Thyroid gland (tissue), 4 donors: ENCODE data around the gene ATP5ME.

Experiments
- POLR2A ChIP-seq, 2 donors: fragments of 450-650 bp; IDR thresholded peaks; one replicate each; pipeline ENCODE4 v1.6.1; 2017; ENCODE audit warnings: antibody characterized with exemption in 2 of 2, mild to moderate bottlenecking in 2 of 2, moderate library complexity in 1 of 2
- TF ChIP-seq, protein P1 (sequence below), 6 experiments: fragments of 200-600 bp in 3 of 6; fragments of 450-650 bp in 3 of 6; sonication (generic) in 3 of 6; IDR thresholded peaks; one replicate each; pipeline ENCODE4 v1.5.1; 2016 to 2019; ENCODE audit warnings: antibody characterized with exemption in 6 of 6, mild to moderate bottlenecking in 2 of 6, inconsistent platforms in 1 of 6, moderate library complexity in 1 of 6

DNA sequence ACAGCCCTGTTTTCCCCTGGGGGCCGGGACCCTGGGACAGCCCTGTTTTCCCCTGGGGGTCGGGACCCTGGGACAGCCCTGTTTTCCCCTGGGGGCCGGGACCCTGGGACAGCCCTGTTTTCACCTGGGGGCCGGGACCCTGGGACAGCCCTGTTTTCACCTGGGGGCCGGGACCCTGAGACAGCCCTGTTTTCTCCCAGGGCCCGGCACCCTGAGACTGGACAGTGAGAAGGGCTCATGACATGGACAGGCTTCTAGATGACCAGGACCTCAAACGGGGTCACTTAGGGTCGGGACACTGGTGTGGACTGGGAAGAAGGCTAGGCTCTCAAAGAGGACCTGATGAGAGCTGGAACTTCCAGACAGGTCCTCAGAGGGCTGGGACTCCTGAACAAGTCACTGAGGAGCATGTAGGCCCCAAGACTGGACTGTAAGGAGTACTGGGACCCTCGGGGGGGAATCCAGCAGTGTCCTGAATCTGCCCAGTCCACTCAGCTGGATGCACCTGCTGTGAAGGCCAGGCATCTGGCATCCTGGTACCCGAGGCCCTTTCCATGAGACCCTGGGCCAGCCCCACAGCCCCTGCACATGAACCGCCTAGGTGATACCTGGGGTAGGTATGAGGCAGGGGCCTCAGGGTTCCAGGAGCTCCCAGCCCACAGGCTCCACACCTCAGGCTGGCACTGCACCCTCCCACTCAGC lies 34.0 kb upstream of the ATP5ME start:
- TF ChIP-seq, protein P1, sequence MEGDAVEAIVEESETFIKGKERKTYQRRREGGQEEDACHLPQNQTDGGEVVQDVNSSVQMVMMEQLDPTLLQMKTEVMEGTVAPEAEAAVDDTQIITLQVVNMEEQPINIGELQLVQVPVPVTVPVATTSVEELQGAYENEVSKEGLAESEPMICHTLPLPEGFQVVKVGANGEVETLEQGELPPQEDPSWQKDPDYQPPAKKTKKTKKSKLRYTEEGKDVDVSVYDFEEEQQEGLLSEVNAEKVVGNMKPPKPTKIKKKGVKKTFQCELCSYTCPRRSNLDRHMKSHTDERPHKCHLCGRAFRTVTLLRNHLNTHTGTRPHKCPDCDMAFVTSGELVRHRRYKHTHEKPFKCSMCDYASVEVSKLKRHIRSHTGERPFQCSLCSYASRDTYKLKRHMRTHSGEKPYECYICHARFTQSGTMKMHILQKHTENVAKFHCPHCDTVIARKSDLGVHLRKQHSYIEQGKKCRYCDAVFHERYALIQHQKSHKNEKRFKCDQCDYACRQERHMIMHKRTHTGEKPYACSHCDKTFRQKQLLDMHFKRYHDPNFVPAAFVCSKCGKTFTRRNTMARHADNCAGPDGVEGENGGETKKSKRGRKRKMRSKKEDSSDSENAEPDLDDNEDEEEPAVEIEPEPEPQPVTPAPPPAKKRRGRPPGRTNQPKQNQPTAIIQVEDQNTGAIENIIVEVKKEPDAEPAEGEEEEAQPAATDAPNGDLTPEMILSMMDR (IDR thresholded peaks at IDR 0.05) = no peak
- no peak for TF ChIP-seq POLR2A (IDR thresholded peaks at IDR 0.05)
